Uterus (tissue), 2 donors: ENCODE data around the gene GPX1.

ENCODE experiments used
- POLR2A ChIP-seq, 2 donors: fragments of 450-650 bp; IDR thresholded peaks; one replicate each; pipeline ENCODE4 v1.6.1; 2016; ENCODE audit warnings: antibody characterized with exemption in 2 of 2, mild to moderate bottlenecking in 1 of 2, moderate library complexity in 1 of 2
- TF ChIP-seq, protein P1 (sequence below), 4 experiments: fragments of 200-600 bp in 2 of 4; fragments of 450-650 bp in 2 of 4; sonication (generic) in 2 of 4; IDR thresholded peaks; one replicate each; pipeline ENCODE4 v1.5.1; 2016 to 2019; ENCODE audit warnings: antibody characterized with exemption in 4 of 4, mild to moderate bottlenecking in 2 of 4, moderate library complexity in 1 of 4

DNA sequence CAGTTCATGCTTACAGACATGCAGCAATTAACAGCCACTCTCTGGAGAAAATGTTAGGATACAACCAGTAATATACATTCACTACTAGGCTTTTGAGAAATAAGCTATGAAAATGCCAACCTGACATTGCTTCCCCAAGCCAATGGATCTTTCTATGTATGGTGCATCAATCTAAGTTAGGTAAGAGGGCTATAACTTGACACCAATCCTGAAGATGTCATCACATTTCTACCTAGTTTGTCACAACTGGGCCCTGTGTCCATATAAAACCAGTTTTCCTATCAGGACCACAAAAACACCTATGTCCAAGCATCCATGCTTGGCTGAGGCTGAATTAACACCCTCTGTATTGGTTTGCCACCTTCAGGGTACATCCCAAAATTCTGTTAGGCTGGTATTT, 13.8 kb upstream of the GPX1 start:
- no peak for TF ChIP-seq POLR2A (IDR thresholded peaks at IDR 0.05)
- TF ChIP-seq, protein P1, sequence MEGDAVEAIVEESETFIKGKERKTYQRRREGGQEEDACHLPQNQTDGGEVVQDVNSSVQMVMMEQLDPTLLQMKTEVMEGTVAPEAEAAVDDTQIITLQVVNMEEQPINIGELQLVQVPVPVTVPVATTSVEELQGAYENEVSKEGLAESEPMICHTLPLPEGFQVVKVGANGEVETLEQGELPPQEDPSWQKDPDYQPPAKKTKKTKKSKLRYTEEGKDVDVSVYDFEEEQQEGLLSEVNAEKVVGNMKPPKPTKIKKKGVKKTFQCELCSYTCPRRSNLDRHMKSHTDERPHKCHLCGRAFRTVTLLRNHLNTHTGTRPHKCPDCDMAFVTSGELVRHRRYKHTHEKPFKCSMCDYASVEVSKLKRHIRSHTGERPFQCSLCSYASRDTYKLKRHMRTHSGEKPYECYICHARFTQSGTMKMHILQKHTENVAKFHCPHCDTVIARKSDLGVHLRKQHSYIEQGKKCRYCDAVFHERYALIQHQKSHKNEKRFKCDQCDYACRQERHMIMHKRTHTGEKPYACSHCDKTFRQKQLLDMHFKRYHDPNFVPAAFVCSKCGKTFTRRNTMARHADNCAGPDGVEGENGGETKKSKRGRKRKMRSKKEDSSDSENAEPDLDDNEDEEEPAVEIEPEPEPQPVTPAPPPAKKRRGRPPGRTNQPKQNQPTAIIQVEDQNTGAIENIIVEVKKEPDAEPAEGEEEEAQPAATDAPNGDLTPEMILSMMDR (IDR thresholded peaks at IDR 0.05) = no peak
